Kasumi-1 (cell line): ENCODE data around the gene TSHZ2.
"Not testable (repeated sequence)": the region's sequence is repeated elsewhere in the genome, so short reads cannot be mapped to it uniquely, and the experiment has no call there.

Source experiments
- DNase-seq, 2 experiments: peaks; one replicate each; lab custom pipeline; 2025; lab: John Stamatoyannopoulos, UW

TSHZ2 gene

DNA sequence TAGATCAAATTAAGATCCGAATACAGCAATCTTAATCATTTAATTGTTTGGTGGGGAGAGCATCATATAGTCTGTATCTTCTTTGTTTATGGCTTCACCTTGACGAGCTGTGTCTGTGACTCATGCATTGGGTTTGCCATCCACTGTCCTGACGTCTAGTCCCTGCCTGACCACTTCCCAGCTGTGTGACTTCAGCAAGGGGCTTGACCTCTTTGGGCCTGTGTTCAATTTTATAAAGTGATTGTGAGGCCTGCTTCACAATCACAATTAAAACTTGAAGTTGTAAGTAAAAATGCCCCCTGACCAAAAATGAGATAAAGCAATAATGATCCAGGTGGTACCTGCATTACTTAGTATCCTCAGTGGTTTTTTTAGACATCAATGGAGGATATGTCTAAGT lies 412.2 kb downstream of the TSHZ2 start:
- no peak for DNase-seq

DNA sequence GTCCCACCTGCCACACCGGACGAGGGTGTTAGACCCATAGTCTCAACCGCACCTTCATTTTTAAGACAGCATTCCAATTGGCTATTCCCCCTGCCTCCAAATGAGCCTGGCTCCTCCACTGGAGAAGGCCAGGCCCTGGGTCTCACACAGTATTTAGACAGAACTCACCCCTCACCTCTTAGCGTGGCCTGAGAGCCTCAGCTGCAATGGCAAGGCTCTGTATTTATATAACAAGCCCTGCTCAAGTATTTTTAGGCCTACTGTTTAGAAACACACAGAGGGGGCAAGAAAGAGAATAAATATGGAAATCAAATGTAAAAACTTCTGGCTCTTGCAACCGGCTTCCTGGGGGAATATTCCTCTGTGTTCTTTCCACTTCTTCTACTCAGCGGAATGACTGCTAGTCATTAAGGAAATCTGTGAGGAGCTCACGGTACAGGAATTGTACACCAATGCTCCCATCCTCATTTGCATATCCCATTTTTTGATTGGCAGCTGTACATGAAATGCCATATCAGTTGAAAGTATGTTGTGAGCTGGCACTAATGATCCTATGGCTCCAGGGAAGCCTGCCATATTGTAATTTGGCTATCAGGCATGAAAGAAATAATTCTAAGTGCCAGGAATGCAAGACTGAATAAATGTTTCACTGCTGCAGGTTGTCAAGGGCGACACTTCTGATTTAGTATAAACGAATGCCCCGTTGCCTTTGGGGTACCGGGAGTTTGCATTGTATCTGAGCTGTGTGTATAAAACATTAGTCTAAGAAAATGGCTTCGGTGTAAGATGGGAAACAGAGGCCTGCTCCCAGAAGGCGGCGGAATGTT lies 414.0 kb downstream of the TSHZ2 start:
- DNase-seq: no peak

GRCh38 chr20:53387983-53388675 lies 416.0 kb downstream of the TSHZ2 start:
- DNase-seq: no peak

- DNase-seq: no peak
Observed at GRCh38 chr20:53389516-53390300, 417.6 kb downstream of the TSHZ2 start.

- DNase-seq: no peak
Observed at GRCh38 chr20:53390770-53391169, 418.6 kb downstream of the TSHZ2 start.

- no peak for DNase-seq
Observed at GRCh38 chr20:53394433-53394832, 422.3 kb downstream of the TSHZ2 start.

DNA sequence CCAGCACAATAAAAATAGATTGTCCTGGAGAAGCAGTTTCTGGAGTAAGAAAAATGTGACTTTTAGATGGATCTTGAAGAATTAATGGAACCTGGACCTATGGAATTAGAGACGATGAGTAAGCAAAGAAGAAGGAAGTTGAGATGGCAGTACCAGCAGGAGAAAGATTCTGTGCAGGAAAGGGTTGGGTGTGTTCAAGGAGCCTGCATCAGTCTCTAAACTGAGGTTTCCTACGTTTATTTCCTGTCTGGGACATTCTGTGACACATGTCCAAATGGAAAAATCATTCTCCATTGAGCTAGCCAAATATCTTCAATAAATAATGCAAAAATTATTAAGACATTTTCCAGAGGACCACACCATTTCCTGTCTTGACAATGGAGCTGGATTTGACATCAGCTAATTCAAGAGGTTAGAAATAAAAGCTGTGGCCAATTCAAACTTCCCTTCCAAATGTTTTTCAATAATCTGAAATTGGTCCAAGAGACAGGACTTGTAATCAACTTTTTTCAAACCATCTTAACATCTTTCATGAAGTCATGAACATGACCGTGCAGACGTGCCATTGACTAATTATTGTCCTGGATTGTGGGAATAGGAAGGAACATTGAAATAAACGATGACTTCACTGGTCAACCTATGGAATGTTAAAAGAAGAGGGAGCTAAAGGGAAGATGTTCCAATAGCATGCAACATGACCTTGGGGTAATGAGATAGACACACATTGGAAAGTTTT lies 423.2 kb downstream of the TSHZ2 start:
- no peak for DNase-seq

DNA sequence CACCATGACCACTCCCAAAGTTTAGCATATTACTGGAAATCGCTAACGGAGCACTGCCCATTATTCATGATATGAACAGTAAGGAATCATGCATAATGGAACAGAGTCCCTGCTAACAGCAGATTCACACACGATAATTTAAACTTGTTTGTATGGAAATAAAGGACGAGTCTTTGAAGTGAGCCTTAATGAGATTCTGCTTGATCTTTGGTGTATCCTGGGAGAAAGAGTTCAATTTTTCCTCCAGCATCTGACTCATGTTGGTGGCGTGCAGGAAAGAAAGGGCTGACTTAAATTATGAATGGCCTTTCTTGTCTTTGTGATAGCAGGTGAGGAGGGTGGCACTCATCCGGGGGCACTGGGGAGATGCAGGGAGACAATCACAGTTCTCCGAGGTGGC lies 426.9 kb downstream of the TSHZ2 start:
- no peak for DNase-seq

DNA sequence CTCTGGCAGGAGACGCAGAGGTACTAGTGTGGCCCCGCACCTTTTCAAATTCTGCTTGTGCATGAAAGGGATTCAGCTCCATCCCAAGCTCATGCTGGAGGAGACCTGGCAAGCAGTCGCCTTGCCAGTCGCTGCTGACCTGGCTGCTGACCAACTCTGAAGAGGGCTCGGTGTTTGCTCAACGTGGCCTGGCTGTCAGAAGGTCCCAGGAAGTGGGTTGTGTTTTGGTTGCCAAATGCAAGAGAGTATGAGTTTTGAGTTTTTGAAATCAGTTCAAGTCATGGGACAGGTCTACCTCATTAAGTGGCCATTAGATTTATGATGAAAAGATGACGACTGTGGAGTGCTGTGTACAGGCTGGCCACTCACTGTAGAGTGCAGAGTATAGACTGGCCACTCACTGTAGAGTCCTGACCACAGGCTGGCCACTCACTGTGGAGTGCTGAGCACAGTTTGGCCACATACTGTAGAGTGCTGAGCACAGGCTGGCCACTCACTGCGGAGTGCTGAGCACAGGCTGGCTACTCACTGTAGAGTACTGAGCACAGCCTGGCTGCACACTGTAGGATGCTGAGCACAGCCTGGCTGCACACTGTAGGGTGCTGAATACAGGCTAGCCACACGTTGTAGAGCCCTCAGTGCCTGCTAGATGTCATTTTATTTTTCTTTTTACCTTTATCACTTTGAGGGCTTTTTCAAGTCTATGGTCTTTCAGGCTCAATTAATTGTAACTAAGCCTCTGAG lies 427.6 kb downstream of the TSHZ2 start:
- no peak for DNase-seq

DNA sequence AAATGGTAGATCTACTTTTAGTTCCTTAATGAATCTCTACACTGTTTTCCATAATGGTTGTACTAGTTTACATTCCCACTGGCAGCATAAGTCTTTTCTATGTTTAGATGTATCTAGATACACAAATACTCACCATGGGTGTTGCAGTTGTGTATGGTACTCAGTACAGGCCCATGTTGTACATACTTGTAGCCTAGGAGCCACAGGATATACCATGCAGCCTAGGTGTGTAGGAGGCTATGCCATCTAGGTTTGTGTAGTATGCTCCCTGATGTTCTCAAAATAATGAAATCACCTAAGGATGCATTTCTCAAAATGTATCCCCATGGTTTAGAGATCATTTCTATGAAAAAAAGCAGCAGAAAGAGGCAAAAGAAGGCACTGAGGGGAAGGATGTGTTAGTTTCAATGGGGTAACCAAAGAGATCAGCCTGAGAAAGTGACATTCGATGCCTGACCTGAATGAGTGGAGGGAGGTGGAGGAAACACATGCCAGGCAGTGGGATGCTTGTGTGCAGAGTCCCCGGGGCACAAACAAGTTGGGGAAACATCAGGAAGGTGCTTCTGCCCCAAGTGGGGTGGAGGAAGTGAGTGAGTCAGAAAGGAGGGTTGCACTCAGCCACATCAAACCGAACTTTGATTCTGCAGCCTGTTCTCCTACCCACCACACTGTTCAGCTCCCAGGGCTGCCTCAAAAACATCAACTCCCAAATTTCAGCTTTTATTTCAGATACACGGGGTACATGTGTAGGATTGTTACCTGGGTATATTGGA lies 430.3 kb downstream of the TSHZ2 start:
- no peak for DNase-seq

GRCh38 chr20:53403029-53403428 lies 430.9 kb downstream of the TSHZ2 start:
- no peak for DNase-seq

DNA sequence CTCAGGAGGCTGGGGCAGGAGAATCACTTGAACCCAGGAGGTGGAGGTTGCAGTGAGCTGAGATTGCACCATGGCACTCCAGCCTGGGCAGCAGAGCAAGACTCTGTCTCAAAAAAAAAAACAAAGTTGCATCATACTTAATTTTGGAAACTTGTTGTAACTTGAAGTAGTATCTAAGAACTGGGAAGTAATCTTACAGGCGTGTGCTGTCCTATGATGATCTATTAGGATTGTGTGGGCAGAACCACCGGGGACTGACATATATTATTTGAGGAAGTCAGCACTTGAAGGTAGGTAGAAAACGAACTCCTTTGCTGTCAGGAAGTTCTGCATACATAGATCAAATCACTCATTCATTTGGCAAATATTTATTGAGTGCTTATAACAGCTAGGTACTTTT lies 433.0 kb downstream of the TSHZ2 start:
- DNase-seq: no peak

- no peak for DNase-seq
Observed at GRCh38 chr20:53406580-53406979, 434.4 kb downstream of the TSHZ2 start.

GRCh38 chr20:53408691-53409446 lies 436.7 kb downstream of the TSHZ2 start:
- no peak for DNase-seq

GRCh38 chr20:53409447-53409717 lies 437.2 kb downstream of the TSHZ2 start:
- DNase-seq: no peak

DNA sequence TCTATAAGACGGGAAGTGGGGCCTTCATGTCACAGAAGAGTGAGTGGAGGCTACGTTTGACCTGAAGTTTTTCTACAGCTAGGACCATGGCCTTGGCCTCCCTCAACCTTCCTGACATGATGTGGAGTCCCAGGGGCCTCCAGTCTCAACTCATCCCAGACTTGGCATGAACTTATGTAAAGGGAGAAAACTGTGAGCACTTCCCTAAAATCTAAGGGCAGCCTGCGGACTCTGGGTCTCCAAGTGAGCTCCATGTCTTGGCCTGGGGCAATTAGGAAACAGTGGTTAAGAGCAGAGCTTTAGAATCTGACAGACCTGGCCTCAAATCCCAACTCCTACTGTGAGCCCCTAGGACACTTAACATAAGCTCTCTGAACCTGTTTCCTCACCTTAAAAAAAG lies 439.0 kb downstream of the TSHZ2 start:
- no peak for DNase-seq

DNA sequence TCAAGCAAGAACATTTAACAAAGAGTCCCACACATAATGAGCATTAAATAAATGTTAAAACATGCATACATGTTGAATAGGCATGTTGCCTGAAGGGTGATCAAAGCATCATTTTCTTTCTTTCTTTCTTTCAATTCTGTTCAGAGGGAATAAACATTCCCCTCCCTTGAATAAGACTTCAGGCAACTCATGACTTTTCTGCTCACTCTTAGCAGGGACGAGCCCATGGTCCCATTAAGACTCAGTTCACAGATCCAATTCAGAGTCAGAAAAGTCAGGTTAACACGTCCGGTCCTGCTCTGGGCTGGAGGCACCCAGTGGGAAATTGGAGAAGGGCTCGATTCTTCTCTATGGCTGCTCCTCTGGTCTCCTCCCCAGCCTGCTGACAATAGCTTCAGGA lies 439.7 kb downstream of the TSHZ2 start:
- DNase-seq: no peak

DNA sequence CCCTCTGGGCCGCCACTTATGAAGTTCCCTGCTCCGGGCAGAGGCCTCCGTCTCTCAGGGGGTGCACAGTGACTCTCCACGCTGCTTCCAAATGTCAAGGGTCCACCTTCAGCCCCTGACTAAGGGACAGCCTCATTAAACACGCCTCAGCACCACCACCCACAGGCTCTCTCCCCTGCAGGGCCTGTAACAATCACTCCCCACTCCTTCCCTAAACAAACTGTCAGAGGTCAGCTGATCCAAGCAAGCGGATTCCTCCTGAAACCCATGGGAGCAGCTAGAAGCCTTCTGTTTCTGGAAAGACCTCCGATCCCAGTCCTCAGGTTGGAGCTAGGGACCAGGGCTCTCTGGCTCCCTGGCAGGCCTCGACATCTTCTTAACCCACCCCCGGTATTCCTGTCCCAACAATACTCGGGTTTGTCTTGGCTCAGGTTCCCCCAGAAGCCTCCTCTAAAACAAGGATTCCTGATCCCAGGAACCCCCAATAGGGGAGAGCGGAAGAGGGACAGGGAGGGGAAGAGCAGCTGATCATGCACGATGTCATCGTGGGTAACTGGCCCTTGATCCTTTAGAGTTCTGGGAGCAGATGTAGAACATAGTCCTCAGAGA lies 440.5 kb downstream of the TSHZ2 start:
- DNase-seq: no peak

DNA sequence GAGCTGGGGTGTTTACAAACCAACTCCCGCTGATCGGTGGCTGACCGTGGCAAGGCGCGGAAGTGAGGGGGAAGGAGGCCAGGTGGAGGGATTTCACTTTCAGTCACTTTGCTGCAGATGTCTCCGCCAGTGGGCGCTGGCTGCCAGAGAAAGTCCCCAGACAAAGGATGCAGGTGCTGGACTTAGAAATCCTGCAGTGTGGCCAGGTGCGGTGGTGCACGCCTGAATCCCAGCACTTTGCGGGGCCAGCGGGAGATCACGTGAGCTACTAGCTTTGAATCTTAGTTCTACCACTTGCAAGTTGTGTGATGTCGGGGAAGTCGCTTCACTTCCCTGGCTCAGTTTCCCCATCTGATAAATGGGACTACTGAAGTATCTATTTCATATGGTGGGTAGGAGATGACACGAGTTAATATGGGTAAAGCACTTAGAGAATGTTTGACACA lies 441.1 kb downstream of the TSHZ2 start:
- DNase-seq: no peak

- not testable (repeated sequence) for DNase-seq
Observed at GRCh38 chr20:53413845-53414244, 441.7 kb downstream of the TSHZ2 start.
